Stimulated activated CD4-positive, alpha-beta T cell treated with anti-CD3 and anti-CD28 coated beads, Interleukin-1b, Interleukin-23, amount 100 ng/mL, for 24 hours (primary cell): ENCODE measurements around the gene BMP7.
"Not testable (repeated sequence)": the region's sequence is repeated elsewhere in the genome, so short reads cannot be mapped to it uniquely, and the experiment has no call there.

Experiments used
- DNase-seq, 4 experiments: peaks; one replicate each; pipeline ENCODE4 v3.0.0-alpha.2; 2020; ENCODE audit warnings: low read depth in 4 of 4, low spot score in 1 of 4

Gene BMP7

DNA sequence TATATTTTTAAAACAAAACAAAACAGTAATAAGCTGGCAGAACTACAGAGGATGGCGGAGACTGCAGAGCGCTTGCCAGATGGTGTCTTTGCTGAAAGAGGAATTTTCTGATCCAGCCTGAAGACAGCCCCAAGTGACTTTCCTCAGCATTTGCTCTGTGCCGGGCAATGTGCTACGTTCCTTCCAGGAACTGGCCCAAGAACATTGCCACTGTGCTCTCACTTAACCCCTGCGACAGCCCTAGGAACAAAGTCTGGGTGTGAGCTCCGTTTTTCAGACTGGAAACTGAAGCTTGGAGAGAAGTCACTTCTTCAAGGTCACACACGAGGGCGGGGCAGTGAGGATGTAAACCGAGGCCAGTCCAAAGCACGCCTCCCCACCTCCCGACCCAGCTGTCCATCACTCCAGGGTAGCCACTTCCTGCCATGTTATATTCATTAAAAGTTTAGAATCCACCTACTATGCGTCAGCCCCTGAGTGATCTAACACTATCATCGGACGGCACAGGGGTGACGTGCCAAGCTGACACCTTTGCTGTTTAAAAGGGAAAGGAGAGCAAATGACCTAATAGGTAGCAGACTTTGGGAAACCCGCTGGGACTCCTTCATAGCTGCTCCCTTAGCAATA lies 22.3 kb upstream of the BMP7 start:
- DNase-seq = no peak

DNA sequence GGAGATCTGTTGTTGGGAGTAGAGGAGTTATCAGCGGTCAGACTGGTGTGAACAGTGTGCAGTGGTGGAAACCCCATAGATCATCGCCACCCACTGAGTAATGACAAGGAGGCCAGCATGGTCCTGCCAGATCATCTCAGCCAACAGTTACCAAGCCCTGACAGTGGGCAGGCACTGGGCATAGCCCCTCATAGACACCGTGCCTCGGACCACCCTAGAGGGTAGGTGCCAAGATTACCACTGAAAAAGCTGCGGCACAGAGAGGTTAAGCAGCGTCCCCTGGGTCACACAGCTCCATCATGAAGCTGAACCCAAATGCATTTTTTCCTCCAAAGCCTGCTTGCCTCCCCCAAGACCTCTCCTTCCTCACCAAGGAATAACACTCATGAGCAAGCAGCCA lies 21.5 kb upstream of the BMP7 start:
- no peak for DNase-seq

DNA sequence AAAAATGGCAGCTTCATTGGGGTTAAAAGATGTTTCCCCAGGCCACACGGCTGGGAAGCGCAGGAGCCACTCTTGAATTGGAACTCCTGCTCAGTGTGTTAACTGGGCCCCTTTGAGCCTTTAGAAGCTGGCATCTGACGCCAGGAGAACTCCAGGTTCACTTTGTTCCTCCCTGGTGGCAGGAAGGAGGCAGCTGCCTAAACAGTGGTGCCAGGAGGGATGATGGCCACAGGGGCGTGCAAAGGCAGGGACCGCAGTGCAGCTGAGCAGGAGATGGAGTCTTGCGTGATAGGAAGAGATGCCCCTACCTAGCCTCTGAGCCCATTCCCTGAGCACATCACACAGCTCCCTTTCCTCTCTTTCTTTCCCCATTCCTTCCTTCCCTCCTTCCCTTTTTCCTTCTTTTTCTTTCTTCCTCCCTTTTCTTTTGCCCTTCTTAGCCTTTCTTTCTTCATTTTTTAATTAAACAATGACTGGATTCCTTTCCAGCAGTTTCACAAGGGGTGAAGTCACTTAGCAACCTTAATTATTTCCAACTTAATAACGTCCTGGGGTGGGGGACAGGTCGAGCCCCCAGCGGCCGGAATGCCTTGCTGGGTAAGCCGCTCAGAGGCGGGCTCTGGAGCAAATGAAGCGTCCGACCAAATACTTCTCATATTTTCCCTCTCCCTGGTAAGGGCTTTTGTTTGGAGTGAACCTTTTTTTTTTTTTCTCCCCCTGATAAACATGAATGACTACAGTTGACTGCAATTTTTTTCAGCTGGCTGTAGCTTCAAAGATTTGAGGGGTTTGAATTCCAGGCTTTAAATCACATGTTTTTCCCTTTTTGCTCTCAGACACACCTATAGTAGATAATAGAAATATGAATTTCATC lies 20.8 kb upstream of the BMP7 start:
- no peak for DNase-seq

DNA sequence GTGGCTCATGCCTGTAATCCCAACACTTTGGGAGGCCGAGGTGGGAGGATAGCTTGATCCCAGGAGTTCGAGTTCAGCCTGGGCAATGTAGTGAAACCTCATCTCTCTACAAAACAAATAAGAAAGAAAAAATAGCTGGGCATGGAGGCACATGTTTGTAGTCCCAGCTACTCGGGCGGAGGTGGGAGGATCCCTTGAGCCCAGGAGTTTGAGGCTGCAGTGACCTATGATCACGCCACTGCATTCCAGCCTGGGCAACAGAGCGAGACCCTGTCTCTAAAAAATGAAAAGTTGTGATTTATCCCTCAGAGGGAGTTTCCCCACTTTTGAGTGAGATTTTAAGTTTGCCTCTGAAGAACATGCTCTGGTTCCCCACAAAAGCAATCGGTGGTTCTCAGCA lies 17.4 kb upstream of the BMP7 start:
- no peak for DNase-seq

DNA sequence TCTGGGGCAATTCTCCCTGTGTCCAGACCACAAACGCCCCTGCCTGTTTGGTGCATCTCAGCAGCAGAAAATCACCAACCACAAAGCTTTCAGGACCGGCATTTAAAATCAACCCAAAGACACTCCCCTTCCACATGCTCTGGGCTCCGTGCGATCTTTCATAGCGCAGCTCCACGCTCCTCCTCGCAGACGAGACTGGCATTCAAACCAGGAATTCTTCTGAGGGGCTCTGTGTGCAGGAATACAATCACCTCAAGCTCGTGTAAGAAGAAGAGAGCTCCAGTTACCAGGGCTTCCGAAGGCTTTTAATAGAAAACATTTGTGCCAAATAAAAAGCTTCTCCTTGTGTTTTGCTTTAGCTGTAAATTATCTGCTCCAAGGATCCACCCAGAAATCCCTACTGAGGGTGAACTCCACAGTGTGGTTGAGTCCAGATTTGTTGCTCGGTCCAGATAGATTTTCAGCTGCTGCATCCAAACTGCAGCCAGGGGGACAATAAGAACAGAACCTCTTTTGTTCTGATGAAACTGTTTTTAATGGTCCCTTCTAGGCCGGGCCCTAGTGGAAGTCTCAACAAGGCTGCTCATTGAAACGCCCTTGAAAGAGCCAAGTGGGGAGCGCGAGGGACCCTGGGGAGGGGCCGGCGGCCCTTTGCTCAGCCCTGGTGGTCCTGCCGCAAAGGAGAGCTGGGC lies 16.4 kb upstream of the BMP7 start:
- no peak for DNase-seq

DNA sequence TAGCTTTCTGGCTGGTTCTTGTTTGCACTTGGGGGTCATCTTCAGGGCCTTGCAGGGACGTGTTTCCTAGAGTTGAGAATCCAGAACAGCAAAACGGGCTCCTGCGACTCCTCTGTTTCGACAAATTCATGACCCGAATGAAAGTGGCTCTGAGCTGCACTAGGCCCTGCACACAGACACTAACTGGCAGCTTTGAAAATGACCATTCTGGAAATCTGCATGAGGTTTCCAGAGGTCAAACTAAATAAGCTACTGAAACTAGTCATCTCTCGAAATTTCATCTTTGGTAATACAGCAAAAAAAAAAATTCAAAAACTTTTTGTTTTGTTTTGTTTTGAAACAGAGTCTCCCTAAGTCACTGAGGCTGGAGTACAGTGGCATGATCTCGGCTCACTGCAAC lies 15.5 kb upstream of the BMP7 start:
- no peak for DNase-seq

DNA sequence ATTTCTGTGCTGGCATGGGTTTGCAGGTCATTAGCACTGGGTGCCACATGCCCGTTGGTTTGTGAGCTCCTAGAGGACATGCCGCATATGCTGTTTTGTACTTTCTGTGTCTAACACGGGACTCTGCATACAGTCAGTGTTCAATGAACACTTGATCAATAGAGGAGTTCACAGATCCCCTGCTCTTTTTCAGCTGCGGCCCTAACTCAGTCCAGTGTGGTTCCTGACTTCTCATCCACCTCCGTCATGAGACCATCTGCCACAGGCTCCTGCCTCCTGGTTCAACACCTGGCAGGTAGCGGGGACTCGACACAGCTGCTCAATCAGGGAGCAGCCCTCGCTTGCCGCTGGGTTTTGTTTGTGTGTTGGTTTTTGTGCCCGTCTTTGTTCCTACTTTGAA lies 13.8 kb upstream of the BMP7 start:
- no peak for DNase-seq

DNA sequence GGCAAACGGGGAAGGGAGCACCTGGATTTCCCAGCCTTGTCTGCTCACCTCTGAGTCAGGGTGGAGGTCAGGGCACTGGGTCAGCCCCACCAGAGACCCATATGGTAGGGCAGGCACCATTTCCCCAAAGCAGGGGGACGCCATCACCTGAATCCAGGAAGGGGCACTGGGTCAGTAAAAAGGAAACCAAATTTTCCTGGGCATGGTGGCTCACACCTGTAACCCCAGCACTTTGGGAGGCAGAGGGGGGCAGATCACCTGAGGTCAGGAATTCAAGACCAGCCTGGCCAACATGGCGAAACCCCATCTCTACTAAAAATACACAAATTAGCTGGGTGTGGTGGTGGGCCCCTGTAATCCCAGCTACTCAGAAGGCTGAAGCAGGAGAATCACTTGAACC lies 13.1 kb upstream of the BMP7 start:
- DNase-seq = not testable (repeated sequence)

DNA sequence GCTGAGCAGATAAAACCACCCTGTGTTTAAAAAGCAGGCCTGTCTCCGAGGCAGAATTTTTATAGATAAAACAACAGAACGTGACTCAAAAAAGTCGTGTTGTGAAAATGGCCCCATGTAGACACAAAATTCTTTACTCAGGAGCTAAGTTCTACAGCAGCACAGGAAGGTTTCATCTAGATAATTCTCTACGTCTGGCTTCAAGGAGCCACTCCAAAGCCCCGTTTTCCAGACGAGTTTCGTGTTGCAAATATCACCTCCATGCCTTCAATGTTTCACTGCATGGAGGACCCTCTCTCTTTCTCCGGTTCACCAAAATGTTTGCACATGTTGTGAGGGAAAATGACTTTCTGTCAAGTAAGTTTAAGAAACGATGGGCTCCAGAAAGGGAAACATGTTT lies 12.0 kb upstream of the BMP7 start:
- DNase-seq = no peak

DNA sequence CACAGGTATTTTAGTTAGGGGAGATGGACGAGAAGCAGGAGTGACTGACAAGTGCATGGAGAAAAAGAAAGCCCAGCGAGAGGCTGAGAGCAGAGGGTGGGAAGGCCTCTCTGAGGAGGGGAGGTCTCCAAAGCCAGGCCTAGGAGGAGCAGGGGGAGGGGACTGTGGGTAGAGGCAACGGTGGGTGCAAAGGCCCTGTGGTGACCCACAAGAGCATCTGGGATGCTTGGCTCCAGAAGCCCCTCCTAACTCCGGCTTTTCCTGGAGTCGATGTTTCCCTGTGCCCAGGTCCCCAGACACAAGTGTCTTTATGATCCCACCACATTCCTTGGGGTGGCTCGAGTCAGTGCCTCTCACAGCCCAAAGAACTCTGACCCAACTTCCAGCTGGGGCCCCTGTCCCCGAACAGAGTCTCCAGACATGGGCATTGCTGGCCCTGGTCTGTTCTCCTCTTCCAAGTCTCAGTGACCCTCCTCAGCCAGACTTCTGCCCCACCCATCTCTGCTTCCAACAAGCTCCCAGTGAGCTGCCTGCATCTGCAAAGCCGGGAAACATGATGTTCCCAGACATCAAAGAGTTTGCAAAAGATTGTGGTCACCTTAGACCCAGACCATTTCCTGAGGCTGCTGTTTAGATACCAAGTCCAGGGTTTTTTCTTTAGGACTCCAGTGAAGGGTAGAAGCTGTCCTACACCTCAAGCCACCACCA lies 11.1 kb upstream of the BMP7 start:
- DNase-seq = no peak

DNA sequence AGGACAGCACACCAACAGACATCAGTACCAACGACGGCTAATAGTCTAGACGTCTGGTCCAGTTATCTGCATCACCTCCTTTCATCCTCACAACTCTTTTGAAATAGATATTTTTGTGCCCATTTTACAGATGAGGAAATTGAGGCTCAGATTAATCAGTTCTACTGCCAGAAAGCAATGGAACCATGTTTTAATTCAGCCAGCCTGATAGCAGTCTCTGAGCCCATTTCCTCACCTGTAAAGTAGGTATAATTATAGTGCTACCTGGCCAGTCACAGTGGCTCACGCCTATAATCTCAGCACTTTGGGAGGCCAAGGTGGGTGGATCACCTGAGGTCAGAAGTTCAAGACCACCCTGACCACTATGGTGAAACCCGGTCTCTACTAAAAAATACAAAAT lies 9.8 kb upstream of the BMP7 start:
- no peak for DNase-seq

DNA sequence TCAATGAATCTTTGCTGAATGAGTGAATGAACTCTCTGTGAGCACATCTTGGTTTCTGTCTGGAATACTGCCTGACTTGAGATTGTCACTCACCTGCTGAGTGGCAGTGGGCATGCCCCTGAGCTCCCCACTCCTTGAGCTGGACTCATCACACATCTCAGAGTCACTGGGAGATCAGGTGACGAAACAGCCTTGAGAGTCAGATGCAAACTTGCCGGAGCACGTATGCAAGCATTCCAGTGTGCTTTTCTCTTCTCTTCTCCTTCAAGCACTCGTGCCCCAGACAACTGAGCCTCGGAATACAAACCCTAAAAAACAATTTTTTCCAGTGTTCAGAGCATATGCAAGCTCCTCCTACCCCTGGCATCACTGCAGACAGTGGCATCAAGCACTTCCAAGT lies 9.4 kb upstream of the BMP7 start:
- DNase-seq = no peak

DNA sequence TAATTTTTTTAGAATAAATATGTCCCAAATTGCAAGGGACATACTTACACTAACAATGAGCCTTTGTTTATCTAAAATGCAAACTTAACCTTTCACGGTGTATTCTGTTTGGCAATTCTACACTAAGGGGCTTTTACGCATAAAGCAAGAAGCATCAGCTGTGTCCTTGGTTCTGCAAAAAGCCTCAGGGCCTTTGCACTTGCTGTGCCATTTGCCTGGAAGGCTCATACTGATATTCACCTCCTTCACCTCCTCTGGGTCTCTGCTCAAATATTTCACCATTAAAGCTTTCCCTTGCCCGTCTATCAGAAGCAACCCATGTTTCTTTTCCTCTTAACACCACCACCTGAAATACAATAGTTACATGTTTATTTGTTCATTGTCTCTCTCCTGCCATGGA lies 8.9 kb upstream of the BMP7 start:
- DNase-seq = no peak

DNA sequence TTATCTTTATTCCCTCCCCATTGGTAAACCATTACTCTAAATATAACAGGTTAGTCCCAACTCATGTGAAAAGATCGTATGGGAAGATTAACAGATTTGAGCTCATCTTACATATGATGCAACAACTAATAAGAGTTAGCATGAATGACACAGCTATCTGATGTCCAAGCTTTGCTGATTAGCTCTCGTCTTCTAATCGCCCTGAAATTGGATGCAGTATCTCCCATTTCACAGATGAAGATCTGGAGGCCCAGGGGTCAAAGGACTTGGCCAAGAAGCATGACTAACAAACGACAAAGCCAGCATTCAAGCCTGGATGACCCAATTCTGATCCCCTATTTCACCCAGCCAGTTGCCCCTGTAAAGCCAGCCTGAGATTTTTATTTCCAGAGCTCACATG lies 8.4 kb upstream of the BMP7 start:
- DNase-seq = no peak

DNA sequence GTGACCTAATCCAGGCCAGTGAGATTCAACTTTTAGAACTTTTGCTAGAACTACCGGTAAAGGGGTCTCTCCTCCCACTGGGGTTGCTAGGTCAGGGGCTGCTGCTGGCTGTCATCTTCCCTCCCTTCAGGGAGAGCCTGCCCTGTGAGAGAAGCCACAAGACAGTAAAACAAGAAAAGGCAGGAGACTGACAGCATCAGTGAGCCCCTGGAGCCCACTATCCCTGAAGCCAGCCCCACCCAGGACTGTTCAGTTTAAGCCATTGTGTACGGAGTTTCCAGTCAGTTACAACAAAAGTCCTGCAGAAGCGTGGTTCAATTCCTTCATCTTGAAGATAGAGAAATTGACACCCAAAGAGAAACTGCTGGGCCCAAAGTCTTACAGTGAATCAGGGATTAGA lies 7.9 kb upstream of the BMP7 start:
- DNase-seq = no peak

DNA sequence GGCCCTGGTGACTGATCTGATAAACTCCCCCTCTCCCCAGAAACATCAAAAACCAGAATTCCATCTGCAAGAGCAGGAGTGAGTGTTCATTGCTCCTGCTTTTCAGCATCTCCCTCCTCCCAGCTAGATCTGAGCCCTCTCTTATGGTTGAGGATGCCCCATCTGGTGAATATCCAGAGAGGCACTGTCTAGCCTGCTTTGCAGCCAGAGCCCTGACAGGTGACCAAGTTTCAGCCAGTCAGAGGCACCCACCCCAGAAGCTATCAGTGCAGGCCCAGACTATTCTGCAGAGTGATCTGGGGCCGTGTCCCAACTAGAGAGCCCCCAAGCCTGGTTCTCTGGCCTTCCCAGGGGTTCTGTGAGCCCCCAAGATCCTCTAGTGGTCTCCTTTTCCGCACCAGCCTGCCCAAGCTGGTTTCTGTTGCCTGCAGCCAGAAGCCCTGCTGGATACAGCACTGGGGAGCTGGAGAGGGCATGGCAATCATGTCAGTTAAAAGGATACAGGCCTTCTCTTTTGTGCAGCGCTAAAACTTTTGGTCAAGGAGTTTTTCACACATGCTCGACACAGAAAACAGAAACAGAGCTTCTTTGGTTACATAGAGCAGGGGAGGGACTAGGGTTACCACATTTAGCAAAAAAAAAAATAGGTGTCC lies 6.6 kb upstream of the BMP7 start:
- no peak for DNase-seq

DNA sequence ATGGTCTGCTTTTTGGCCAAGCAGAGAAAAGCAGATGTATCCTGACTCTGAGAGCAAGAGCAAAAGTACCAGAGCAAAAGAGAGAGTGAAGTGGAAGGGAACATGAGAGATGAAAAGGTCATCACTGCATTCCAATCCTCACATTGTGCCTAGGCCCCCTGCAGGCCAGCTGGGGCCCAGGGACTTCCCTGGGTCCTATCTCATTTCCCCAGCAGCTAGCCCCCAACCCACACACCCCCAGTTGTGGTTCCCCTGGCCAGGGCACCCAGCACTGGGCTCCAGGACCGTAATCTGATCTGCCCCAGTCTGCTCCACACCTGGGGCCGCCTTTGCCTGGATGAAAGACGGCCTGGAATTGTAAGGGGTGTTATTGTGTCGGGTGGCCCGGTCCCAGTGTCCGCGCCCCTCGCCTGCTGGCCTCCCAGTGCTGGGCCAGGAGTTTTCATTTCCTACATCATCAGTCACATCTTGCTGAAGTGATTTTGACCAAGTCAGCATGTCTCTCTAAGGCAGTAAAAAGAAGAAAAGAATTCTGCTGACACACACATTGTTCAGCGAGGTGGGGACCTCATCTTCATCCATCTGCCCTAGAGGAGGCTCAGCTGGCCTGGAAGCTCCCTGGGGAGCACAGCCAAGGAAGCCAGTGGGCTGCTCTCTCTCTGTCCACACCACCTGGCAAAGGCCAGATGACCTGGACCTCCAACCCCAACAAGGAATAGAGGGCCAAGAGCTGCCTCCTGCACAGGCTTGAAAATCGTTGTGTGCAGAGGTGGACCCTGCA lies 4.0 kb upstream of the BMP7 start:
- DNase-seq = no peak

DNA sequence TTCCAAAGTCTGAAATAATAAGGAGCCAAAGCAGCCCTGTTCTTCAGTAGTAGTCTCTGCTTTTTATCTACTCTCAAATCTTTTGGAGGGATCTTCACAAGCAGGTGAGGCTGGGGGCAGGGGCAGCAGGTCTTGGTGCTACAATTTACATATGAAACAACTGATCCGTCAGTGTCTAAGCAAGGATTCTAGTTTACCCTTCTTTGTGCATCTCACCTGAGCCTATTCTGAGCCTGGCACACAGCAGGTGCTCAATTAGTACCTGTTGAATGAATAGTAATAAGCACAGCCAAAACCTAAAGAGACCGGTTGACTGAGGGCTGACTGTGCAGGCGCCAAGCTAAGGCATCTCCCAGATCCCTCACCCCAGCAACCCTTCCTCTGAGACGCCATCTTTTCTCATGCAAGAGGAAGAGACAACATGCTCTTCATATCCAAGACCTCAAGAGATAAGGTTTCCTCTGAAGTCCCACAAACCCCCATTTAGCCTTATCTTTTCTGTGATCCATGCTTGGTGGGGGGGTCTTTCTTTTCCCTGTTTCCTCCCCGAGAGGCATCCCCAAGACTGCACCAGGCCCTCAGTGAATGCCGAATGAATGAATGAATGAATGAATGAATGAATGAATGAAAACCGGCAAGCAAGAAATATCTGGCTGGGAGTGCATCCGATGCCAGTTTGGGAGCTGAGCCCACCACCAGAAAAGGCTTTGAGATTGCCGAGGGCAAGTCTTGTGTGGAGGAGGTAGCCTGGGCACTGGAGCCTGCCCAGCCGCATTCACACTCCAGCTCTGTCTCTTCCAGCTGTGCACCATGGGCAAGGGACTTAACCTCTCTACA lies 2.9 kb upstream of the BMP7 start:
- DNase-seq = no peak

DNA sequence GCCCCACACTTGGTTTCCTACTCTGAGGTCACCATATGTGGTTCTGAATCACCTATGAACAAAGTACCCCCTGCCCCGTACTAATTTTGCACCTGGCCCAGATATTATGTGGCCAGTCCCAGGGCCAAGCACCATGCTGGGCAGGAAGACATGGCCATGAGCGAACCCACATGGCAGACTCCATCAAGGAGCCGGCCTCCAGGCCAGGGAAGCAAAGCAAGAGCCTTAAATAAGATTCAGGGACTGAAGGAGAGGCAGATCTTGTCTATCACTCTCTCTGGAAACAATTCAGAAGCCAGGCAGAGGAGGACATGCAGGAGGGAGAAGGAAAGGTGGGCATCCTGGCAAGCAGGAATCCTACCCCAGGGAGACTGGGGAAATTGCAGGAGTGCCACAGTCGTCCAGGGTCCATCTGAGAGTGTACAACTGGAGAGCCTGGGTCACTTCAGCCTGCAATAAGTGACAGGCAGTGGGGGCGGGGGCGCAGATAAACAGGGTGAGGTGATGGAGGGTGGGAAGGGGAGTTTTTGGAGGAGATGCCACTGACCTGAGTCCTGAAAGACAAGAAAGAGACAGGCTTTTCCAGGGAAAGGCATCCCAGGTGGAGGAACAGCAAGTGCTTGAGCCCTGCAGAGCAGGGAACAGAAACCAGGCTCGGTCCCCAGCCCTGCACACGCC lies 2.1 kb upstream of the BMP7 start:
- DNase-seq = no peak
